Muscle of back (tissue), 10 donors: Measurements from ENCODE around the gene RIC8B. TPM values are rescaled to one million over a fixed set of nuclear protein-coding genes. Genes with fewer than 3 reads are reported as not detected.

Experiments
- polyA plus RNA-seq, 10 donors: library from polyadenylated mRNA; unstranded; fragments of 120-200 nt; gene quantifications; one replicate each; pipeline ENCODE4 v1.2.1, GENCODE V29; 2013; ENCODE audit not compliant: insufficient read length in 10 of 10

RIC8B gene
- polyA plus RNA-seq, 10 donors, result 12.8 to 22.7 (median 16.5) TPM

Other genes with a start within 250 kb of the RIC8B start
- under 1 TPM in 8 of 10 donors, not detected in 2; 0.05 to 0.39 (median 0.14) TPM for gene RFX4, start 191.7 kb upstream of the RIC8B start, polyA plus RNA-seq
- gene TMEM263, start 181.2 kb downstream of the RIC8B start, polyA plus RNA-seq, result 10 to 100 TPM; 60.4 to 79.7 (median 69.0) TPM
- 10 to 100 TPM; 23.3 to 39.3 (median 27.1) TPM for gene MTERF2, start 212.5 kb downstream of the RIC8B start, polyA plus RNA-seq